ENCODE results near the gene RDX. TPM values are rescaled to one million over a fixed set of nuclear protein-coding genes. Genes with fewer than 3 reads are reported as not detected.

The RDX gene
- total and polyA plus RNA-seq, 10 of the 15 experiments (the other 5 are each of a cell fraction or from before 2014, with no cell fraction given): 24.6 to 62.2 (median 47.8) TPM

GRCh38 chr11:110295531-110296225, 736 bp downstream of the RDX start (continued):
- TF ChIP-seq FOXM1 (IDR thresholded peaks at IDR 0.05; ENCODE audit: low read depth, low read length) (0 out of 2 replicates have a peak, but pooled peaks have one; percentile 24), PBX3 (IDR thresholded peaks at IDR 0.05; ENCODE audit: insufficient replicate concordance, low read depth, low read length) (no peak), NFXL1 (IDR thresholded peaks at IDR 0.05; ENCODE audit: borderline replicate concordance) (no peak), PAX8 (IDR thresholded peaks at IDR 0.05) (no peak), MAX (IDR thresholded peaks at IDR 0.05; ENCODE audit: low read depth, low read length) (no peak), IRF5 (IDR thresholded peaks at IDR 0.05; ENCODE audit: borderline replicate concordance) (no peak), SKIL (IDR thresholded peaks at IDR 0.05; ENCODE audit: low read depth, poor library complexity, severe bottlenecking) (no peak), SREBF2 (IDR thresholded peaks at IDR 0.05; ENCODE audit: low read length) (no peak), GATAD2B (conservative IDR thresholded peaks at IDR 0.05; ENCODE audit: low read depth) (no peak), RAD51 (IDR thresholded peaks at IDR 0.05) (no peak), NR2C2 (IDR thresholded peaks at IDR 0.05; ENCODE audit: borderline replicate concordance, control insufficient read depth, insufficient read length, low read depth) (no peak), ETV6 (conservative IDR thresholded peaks at IDR 0.05 in 1 of 2, IDR thresholded peaks at IDR 0.05 in 1 of 2; ENCODE audit: borderline replicate concordance in 1 of 2, low read depth in 1 of 2) (no peak), ZNF24 (IDR thresholded peaks at IDR 0.05) (no peak), CEBPB (IDR thresholded peaks at IDR 0.05; ENCODE audit: borderline replicate concordance in 1 of 2, low read depth in 2 of 2, low read length in 2 of 2) (no peak), E2F8 (IDR thresholded peaks at IDR 0.05; ENCODE audit: low read depth, partially characterized antibody) (no peak)
